ENCODE measurements around the gene CDHR2. TPM values are rescaled to one million over a fixed set of nuclear protein-coding genes. Genes with fewer than 3 reads are reported as not detected.
A peak's percentile ranks its signal among the peaks of the same experiment; 100 is the strongest.

CDHR2 gene
- total and polyA plus RNA-seq, 2 donors (not counting 3 experiments of a cell fraction or from before 2014, with no cell fraction given): not detected

DNA sequence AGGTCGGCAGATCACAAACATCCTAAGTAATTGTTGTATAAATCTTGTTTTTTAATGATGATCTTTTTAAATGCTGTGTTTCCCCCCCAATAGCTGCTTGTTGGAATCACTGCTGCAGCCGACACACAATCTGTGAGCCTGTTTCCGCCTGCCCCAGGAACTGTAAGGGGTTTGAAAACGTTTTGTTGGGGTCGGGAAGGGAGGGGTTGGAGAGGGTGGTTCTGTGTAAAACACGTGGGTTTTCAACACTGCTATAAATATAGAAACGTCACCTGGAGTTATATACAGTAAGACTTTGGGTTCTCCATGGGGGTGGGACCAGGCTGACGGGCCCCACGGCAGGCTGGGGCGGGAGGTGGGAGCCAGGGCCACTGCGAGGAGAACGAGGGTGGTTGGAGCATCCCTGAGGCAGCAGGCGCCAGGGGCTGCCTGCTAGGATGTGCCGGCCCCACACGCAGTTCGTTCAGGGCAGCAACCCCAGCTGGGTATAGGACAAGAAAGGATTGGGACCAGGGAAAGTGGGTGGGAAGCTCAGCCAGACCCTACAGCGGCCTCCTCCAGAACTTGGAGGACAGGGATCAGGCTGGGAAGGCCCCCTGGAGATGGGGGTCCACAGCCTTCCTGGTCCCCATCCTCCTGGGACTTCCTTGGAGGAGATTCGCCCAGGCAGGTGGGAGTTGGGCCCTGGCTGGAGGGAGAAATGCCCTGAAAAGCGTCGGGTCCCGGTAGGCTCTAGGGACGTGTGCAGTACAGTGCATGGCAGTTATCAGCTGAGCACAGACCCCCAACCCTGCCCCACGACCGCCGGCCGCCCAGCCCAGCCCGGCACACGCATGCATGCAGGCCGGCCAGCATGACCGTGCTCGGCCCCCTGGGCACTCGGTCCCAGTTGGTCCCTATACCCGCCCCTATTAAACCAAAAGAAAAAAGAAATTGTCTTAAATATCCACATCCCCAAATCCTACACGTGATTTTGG lies 21.6 kb upstream of the CDHR2 start:
- Histone ChIP-seq H2AFZ (ENCODE audit: low read depth, low read length) (no peak overlapping the region), H3K36me3 (ENCODE audit: control insufficient read depth in 2 of 2, extremely low read depth in 1 of 2, insufficient read depth in 2 of 2, low read length in 2 of 2) (peaks cover 9 to 42% of the 10 kb centered on the region in 2 experiments), H3K27me3 (ENCODE audit: control insufficient read depth in 2 of 2, insufficient read depth in 2 of 2, low read length in 2 of 2) (no peaks in the 10 kb centered on the region), H3K4me1 (ENCODE audit: control insufficient read depth, extremely low read depth, insufficient read depth, low read length) (no peaks in the 10 kb centered on the region), H3K79me2 (ENCODE audit: control insufficient read depth, insufficient read depth, low read length) (no peaks in the 10 kb centered on the region), H4K20me1 (replicated peaks; ENCODE audit: control insufficient read depth, extremely low read depth, insufficient read depth, low read length) (no peaks in the 10 kb centered on the region), H3K9me3 (replicated peaks; ENCODE audit: control insufficient read depth, insufficient read depth, low read length) (no peaks in the 10 kb centered on the region), H3K27ac (ENCODE audit: insufficient read depth, low read depth, low read length) (no peak overlapping the region), H3K9ac (replicated peaks; ENCODE audit: extremely low read depth, insufficient read depth, low read length) (no peak overlapping the region), H3K9me1 (replicated peaks; ENCODE audit: control insufficient read depth, extremely low read depth, insufficient read depth, low read length) (no peaks in the 10 kb centered on the region), H3K4me2 (ENCODE audit: insufficient read depth, low read length) (no peak overlapping the region), H3K4me3 (replicated peaks in 1 of 3; ENCODE audit: insufficient read depth in 1 of 3, low read depth in 1 of 3, low read length in 3 of 3) (no peak overlapping the region)
- BruUV-seq (replicated peaks): TSS peak; percentile 11
- dilution Hi-C loops (cut with MboI; ENCODE audit: extremely low pct_ligation_motif_present, low sequenced_read_pairs): no loop called here
- FAIRE-seq (no peak), DNase-seq (ENCODE audit: low read depth, low spot score) (no peak)
- CTCF ChIA-PET: no interaction called here
- intact Hi-C loops (cut with micrococcal nuclease): no loop called here
- TF ChIP-seq POLR2AphosphoS5 (IDR thresholded peaks at IDR 0.05; ENCODE audit: insufficient read depth, low read depth, low read length): no peak
- TF ChIP-seq, protein P1, sequence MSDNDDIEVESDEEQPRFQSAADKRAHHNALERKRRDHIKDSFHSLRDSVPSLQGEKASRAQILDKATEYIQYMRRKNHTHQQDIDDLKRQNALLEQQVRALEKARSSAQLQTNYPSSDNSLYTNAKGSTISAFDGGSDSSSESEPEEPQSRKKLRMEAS (IDR thresholded peaks at IDR 0.05; ENCODE audit: insufficient read depth, insufficient read length): no peak
- no peak for TF ChIP-seq JUN (IDR thresholded peaks at IDR 0.05; ENCODE audit: borderline replicate concordance, insufficient read depth, insufficient read length, low read depth)
- TF ChIP-seq GATA2 (IDR thresholded peaks at IDR 0.05; ENCODE audit: insufficient read depth, insufficient read length, low read depth, low read length): no peak
- TF ChIP-seq POLR2A (IDR thresholded peaks at IDR 0.05; ENCODE audit: low read depth, low read length): no peak
- no peak for TF ChIP-seq FOS (IDR thresholded peaks at IDR 0.05; ENCODE audit: borderline replicate concordance, insufficient read depth, low read length)
- no peak for TF ChIP-seq EZH2 (IDR thresholded peaks at IDR 0.05; ENCODE audit: borderline replicate concordance, low read depth, low read length, severe bottlenecking)
- TF ChIP-seq, protein P2, sequence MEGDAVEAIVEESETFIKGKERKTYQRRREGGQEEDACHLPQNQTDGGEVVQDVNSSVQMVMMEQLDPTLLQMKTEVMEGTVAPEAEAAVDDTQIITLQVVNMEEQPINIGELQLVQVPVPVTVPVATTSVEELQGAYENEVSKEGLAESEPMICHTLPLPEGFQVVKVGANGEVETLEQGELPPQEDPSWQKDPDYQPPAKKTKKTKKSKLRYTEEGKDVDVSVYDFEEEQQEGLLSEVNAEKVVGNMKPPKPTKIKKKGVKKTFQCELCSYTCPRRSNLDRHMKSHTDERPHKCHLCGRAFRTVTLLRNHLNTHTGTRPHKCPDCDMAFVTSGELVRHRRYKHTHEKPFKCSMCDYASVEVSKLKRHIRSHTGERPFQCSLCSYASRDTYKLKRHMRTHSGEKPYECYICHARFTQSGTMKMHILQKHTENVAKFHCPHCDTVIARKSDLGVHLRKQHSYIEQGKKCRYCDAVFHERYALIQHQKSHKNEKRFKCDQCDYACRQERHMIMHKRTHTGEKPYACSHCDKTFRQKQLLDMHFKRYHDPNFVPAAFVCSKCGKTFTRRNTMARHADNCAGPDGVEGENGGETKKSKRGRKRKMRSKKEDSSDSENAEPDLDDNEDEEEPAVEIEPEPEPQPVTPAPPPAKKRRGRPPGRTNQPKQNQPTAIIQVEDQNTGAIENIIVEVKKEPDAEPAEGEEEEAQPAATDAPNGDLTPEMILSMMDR (IDR thresholded peaks at IDR 0.05; ENCODE audit: extremely low read depth in 1 of 2, insufficient read depth in 1 of 2, low read depth in 1 of 2, low read length in 2 of 2): no peak
- no peak for TF ChIP-seq MYC (IDR thresholded peaks at IDR 0.05; ENCODE audit: low read depth, low read length)
- POLR2A ChIA-PET: no interaction called here

Measured in endothelial cell of umbilical vein (primary cell).